Hair follicular keratinocyte (primary cell): ENCODE data around the gene CACUL1. TPM values are rescaled to one million over a fixed set of nuclear protein-coding genes. Genes with fewer than 3 reads are reported as not detected.

Source experiments
- total RNA-seq: library from RNA; depleted of rRNA; stranded (reverse); fragments of >200 nt; gene quantifications from 2 replicates; pipeline ENCODE4 v1.2.3, GENCODE V29; 2015

The CACUL1 gene
- total RNA-seq = 25.6 and 28.7 TPM in 2 replicates

DNA sequence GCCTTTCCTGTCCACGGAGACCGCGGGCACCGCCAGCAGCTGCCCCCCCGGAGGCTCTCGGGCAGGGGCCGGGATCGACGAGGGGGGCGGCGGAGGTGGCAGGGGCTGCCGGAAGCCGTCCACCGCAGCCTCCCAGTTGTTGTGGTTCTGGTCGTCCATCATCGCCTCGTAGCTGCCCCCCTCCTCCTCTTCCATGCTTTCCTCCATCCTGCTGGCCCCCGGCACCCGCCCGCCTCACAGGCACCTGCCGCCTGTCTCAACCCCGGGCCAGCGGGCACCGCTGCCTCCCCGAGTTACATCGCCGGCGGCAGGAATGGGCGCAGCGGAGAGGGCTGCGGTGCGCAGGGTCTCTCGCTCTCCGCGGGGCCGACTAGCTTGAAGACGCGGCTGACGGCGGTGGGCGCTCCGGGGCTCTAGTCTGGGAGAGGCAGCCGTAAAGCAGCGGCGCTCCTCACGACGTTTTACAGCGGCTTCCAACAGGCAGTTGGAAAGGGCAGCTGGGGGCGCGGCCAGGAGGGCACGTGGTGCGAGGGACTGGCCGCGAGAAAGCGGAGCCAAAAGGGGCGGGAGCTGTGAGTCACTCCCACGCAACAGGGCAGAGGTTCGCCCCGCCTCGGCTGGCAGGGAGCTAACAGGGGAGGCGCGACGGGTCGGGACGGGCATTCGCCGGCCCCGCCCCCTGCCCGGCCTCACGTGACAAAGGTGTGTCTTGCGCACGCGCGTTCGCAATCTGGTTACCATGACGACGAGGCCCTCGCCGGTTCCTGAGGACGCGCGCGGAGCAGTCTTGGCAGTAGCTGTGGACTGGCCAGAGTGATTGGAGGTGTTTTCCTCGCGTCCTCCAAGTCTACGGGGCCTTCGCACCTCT, at the start of gene CACUL1:
TSS of gene CACUL1 (minus strand) at position 415 of the 868 bp plus-strand sequence. CDS start at position 207, 208 bp downstream.

Other genes with a start within 250 kb of the CACUL1 start
- not detected in 2 replicates for gene PRLHR, start 159.3 kb downstream of the CACUL1 start, total RNA-seq